ENCODE results near the gene SASH1.

The SASH1 gene

GRCh38 chr6:148436466-148436865 lies 93.8 kb downstream of the SASH1 start:
- DNase-seq, result no peak

- no peak for DNase-seq
These were observed 96.0 kb downstream of the SASH1 start for GRCh38 chr6:148438632-148439031.

- no peak for DNase-seq
These were observed 97.4 kb downstream of the SASH1 start for GRCh38 chr6:148440016-148440415.

- no peak for DNase-seq
These were observed 98.3 kb downstream of the SASH1 start for GRCh38 chr6:148440877-148441453.

GRCh38 chr6:148441454-148441911 lies 98.8 kb downstream of the SASH1 start:
- no peak for DNase-seq

- DNase-seq, result no peak
These were observed 101.3 kb downstream of the SASH1 start for GRCh38 chr6:148443798-148444560.

GRCh38 chr6:148445116-148445515 lies 102.5 kb downstream of the SASH1 start:
- no peak for DNase-seq

GRCh38 chr6:148445620-148446019 lies 103.0 kb downstream of the SASH1 start:
- DNase-seq, result no peak

GRCh38 chr6:148446681-148447080 lies 104.0 kb downstream of the SASH1 start:
- DNase-seq, result no peak

GRCh38 chr6:148447521-148448230 lies 105.0 kb downstream of the SASH1 start:
- DNase-seq, result no peak

GRCh38 chr6:148448369-148449012 lies 105.9 kb downstream of the SASH1 start:
- DNase-seq, result no peak

- DNase-seq, result no peak
These were observed 108.2 kb downstream of the SASH1 start for GRCh38 chr6:148450866-148451265.

GRCh38 chr6:148451690-148452089 lies 109.1 kb downstream of the SASH1 start:
- DNase-seq, result no peak

GRCh38 chr6:148452876-148453275 lies 110.2 kb downstream of the SASH1 start:
- DNase-seq, result no peak

GRCh38 chr6:148453906-148454305 lies 111.3 kb downstream of the SASH1 start:
- no peak for DNase-seq

GRCh38 chr6:148455225-148455624 lies 112.6 kb downstream of the SASH1 start:
- DNase-seq, result no peak

- no peak for DNase-seq
These were observed 113.3 kb downstream of the SASH1 start for GRCh38 chr6:148455674-148456558.

GRCh38 chr6:148457137-148457842 lies 114.7 kb downstream of the SASH1 start:
- DNase-seq, result no peak

- DNase-seq, result no peak
These were observed 115.2 kb downstream of the SASH1 start for GRCh38 chr6:148457843-148458159.

- DNase-seq, result no peak
These were observed 116.6 kb downstream of the SASH1 start for GRCh38 chr6:148459238-148459637.

- DNase-seq, result no peak
These were observed 118.4 kb downstream of the SASH1 start for GRCh38 chr6:148460876-148461646.

Measured in NCI-H748 treated with DMSO at 0.1 percent for 48 hours (cell line).